ENCODE data around the gene EPPIN.

EPPIN gene

GRCh38 chr20:45527294-45527693 is 19.9 kb downstream of the EPPIN start:
- DNase-seq = no peak

GRCh38 chr20:45523821-45524220 is 23.4 kb downstream of the EPPIN start:
- no peak for DNase-seq

DNA sequence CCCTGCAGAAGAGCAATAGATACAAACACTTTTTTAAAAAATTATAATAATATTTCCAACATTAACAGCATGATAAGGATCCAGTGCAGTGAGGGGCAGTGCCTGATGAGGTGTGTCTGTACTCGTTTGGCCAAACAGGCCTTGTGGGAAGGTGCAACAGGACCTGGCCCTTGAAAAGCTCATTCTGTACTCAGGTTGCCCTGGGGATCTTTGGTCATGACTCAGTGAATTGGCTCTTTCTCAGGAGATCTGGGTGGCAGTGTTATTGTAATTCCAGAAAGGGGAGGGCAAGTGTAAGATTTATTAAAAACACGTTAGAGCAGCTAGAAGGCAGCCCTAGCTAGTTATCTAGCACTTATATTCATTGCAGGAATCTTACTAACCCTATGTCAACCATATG is 28.9 kb downstream of the EPPIN start:
- no peak for DNase-seq

DNA sequence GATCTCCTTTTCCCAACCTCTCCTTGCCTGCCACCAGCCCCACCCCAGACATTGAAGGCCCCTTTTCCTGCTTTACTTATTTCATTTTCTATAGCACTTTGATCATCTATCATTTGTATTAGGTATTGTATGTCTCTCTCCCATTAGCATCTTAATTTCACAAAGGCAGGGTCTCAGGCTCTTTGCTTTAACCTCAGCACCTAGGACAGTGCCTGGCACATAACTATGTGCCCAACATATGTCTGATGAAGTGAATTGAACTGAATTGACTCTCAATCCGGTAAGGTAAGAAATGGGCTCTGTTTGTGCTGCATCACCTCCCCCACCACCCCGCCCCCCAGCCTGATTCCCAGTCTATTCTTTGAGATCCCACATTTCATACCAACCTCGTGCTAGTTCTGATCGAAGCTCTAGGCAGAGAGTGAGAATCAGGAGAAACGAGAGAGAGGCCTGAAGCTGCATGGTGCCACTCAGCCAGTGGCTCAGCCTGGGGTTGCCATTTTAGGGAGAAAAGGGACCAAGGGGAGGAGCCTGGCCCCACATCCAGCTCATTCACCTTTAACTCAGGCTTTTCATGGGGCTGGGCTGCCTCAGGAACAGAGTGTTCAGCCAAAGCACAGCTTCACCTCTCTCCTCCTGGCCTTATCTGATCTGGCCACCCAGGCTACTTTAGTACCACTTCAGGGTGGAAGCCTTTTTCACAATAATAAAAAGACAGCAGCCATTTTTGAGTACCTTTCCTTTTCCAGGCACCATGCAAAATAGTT is 31.9 kb downstream of the EPPIN start, which contains the start of gene SPINT3:
SPINT3 (minus strand) TSS at position 476 of the 767 bp plus-strand sequence; CDS start at position 462, 14 bp downstream.
- DNase-seq = no peak

GRCh38 chr20:45510242-45510862 is 36.8 kb downstream of the EPPIN start:
- no peak for DNase-seq

DNA sequence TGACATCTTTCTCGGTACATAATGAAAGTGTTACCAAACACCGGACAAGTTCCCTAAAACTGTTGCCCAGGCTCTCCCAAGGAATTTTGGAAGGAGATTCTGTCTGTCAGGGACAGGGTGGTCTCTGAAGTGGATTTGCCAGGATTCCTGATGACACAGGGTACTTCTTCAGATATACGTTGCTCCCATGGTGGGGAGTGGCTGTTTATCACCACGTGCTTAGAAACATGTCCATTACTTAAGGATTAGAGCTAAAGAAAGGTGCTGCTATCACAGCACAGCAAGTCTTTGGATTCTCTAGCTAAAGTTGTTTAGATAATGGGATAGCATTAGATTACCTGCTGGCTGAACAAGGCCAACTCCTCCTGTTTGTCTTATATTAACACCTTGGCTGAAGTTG is 38.1 kb downstream of the EPPIN start:
- DNase-seq = no peak

- no peak for DNase-seq
These were observed 38.9 kb downstream of the EPPIN start for GRCh38 chr20:45508068-45508886.

DNA sequence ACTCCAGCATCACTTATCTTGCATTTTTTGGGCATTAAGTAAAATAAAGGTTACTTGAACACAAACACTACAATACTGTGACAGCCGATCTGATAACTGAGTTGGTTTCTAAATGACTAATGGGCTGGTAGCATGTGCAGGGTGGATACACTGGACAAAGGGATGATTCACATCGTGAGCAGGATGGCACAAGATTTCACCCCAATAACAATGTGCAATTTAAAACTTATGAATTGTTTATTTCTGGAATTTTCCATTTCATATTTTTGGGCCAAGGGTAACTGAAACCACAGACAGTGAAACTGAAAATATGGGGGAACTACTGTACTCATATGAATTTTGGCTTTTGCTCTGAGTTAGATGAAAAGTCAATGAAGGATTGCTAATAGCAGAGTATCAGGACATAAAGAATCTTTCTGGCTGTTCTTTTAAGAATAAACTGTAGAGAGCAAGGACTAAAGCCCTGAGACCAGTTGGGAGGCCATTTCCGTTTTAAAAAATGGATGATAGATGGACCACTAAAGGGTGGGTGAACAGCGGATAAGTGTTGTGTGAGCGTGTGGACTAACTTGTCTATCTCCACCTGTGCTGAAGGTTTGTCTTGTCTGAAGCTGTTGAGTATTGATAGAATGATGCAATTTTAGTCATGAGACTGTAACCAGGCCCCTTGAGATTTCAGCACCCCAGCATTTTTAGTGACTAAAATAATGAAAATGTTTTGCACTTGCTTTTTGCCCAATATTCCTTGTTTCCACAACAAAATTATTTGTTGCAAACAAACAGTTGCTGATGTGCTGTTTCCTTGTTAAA is 40.0 kb downstream of the EPPIN start:
- DNase-seq = no peak

GRCh38 chr20:45506398-45506797 is 40.8 kb downstream of the EPPIN start:
- no peak for DNase-seq

DNA sequence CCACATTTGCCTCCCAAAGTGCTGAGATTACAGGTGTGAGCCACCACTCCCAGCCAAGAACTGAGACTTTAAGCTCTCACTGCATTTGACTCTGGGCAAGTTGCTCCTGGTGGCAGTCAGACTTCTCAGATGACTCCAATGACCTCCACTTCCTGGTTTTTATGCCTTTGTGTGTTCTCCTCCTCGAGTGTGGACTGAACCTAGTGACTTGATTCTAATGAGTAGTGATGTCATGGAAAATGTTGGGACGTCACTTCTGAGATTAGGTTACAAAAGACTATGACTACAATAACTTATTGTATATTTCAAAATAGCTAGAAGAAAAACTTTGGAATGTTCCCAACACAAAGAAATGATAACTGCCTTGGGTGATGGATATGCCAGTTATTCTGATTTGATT is 43.8 kb downstream of the EPPIN start:
- DNase-seq = no peak

- DNase-seq = no peak
These were observed 44.6 kb downstream of the EPPIN start for GRCh38 chr20:45502561-45502960.

DNA sequence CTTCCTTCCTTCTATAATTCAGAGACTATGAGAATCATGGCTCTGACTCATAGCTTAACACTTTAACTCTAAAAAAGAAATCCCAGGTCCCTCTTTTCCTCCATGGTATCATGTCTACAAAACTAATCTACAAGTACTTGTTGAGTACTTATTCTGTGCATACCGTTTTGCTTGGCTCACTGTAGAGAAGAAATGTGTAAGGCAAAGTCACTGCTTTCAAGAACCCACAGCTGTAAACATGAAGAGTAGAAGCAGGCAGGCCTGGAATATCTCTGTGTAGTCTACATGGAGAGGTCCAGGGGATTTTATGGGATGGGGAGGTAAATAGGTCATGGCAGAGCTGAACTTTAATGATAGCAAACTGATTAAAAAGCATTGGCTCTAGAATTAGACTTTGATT is 45.6 kb downstream of the EPPIN start:
- no peak for DNase-seq

- DNase-seq = no peak
These were observed 47.2 kb downstream of the EPPIN start for GRCh38 chr20:45500022-45500421.

- DNase-seq = no peak
These were observed 49.2 kb downstream of the EPPIN start for GRCh38 chr20:45497971-45498494.

DNA sequence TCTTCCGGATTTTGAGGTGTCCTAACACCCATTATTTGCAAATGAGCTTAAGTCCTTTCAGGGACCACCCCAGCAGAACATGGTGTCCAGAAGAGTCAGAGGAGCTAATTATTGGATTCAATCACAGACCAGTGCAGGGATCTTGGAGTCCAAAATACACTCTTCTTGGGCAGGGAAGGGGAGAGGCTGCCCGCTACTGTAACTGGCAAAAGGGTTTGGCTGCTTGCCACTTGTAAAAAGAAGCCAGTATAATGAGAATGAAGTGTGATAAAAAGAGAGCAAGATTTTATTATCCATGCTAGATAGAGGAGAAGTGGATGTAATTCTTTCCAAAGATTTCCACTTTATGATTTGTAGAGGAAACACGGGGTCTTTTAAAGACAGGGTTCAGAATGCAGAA is 51.0 kb downstream of the EPPIN start:
- DNase-seq = no peak

DNA sequence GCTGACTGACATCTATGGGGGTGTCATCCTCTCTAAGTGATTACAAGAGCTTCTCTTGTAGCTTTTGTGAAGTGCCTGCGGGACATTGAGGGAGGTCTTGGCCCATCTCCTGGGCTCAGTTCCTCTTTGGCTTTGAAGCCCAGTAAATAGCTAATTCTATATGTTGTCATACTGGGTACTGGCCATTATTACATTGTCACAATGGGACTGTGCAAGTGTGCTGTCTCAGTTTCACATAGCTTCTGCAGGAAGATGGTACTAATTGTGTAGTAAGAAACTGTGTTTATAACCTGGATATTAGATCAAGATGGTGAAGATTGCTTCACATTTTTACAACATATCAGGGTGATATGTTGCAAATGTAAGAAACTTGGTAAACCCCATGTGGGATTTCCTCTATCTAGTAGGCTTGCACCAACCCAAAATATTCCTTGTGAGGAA is 51.7 kb downstream of the EPPIN start:
- no peak for DNase-seq

Data from fibroblast of skin of right biceps (primary cell).